Urothelium cell line (cell line): Measurements from ENCODE around the gene EVX1.
A peak's percentile ranks its signal among the peaks of the same experiment; 100 is the strongest.

Experiments used
- DNase-seq: peaks from one replicate; pipeline ENCODE4 v3.0.0; 2011; ENCODE audit warnings: low spot score, mixed read lengths
- FAIRE-seq: peaks from 2 replicates; lab custom pipeline; 2011; peaks lifted over from hg19 to GRCh38; lab: Jason Lieb, UNC

Gene EVX1

GRCh38 chr7:27242555-27243339, at the start of gene EVX1:
Gene EVX1 (plus strand): TSS chr7:27242802. CDS start chr7:27243031, 229 bp downstream.
- DNase-seq (no peak), FAIRE-seq (no peak)

- FAIRE-seq (no peak), DNase-seq (no peak)
Observed at GRCh38 chr7:27193335-27194001, 49.1 kb upstream of the EVX1 start.

DNA sequence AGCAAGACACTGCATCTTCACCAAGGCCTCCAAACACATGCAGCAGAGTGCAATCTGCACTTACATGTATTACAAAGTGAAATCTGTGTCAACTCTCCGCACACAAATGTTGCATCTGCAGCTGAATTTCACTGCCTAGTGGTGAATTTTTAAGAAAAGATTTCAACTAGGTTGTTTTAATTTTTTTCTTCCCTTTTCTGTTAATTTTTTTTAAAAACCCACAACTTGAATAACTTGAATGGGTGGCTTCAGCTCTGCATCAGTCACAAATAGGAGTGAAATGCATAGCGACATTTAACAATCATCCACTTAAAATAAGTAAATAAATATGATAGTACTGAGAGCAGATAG, 48.6 kb upstream of the EVX1 start:
- DNase-seq (no peak), FAIRE-seq (peak; percentile 69)

- DNase-seq (no peak), FAIRE-seq (no peak)
Observed at GRCh38 chr7:27194686-27195379, 47.8 kb upstream of the EVX1 start.

- FAIRE-seq (peak; percentile 92), DNase-seq (peak; percentile 67)
Observed at GRCh38 chr7:27196287-27196767, 46.3 kb upstream of the EVX1 start.

DNA sequence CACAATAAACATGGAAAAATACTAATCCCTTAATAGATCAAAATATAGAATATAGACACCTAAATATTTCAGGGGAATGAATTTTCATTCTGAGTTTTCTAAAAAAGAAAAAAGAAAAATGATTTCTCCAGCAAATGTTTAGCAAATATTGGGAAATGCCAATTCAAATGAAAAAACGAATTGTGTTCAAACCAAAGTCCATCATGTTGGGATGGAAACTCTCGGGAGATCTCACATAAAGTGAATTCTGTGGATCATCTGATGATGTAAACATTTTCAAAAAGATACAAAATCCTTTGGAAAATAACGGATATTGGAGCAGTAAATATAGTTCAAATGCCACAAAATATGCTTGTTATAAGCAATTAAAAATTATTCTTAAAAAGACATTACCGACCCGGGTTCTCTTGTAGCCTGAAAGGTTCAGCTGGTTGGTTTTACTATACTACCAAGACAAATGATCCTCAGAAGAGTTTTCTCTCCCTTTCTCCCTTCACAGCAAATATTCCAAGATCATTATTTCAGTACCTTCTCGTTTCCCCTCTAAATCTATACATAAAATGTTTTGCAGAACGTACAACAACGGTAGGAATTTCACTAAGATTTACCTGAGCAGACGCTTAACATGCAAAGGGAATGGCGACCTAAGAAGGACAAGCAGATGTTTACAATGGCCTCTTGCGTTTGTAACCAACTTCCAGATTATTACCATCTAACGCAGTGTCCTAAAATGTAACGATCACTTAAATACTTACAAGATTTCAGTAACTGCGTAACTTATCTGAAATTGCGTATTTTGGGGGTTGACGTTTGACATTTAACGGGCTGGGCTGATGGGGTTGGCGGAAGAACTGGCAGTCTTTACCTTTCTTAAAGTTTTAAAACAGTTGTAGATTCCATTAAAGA, 45.2 kb upstream of the EVX1 start:
- DNase-seq = no peak
- FAIRE-seq = no peak

GRCh38 chr7:27198138-27198841, 44.3 kb upstream of the EVX1 start:
- no peak for FAIRE-seq
- DNase-seq = no peak

GRCh38 chr7:27198871-27199801, 43.5 kb upstream of the EVX1 start:
- FAIRE-seq (peak; percentile 79), DNase-seq (peak; percentile 64)

- DNase-seq (peak; percentile 92), FAIRE-seq (peak; percentile 95)
Observed at GRCh38 chr7:27199849-27200760, 42.5 kb upstream of the EVX1 start, which contains the start of gene HOXA13. Gene HOXA13 (minus strand): TSS chr7:27200091. CDS start chr7:27200077, 14 bp downstream.

DNA sequence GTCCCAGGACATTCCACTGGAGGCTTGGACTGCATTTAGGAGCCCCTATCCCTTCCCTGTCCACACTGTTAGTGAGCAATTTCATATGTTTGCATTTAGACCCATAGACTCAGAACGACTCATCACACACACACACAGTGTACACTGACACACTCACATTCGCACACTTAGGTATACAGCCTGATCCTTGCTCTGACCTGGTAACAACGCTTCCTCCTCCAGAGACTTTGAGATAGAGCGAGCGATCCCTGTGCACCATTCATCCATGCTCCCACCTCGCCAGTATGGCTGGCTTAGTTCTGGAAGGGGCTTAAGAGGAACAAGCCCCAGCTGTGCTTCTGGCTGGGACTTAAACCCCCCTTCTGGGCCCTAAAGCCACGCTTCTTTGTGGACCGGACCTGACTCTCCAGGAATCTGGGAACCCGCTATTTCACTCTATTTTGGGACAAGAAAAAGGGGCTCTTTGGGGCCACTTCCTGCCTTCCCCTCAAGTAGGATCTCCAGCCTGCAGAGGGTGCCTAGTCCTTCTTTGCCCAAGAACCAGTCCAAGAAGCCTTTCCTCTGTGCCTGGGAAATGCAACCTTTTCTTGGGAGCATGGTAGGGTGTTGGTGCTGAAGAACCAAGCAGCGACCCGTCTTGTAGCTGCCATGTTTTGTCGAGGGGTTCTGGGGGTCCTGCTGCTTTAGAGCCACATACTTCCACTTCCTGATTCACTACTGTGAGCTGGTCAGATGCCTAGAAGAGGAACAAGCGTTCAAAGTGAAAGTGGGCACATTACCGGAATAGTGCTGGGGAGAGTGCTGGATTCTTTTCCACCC, 41.6 kb upstream of the EVX1 start:
- DNase-seq (no peak), FAIRE-seq (peak; percentile 56)

DNA sequence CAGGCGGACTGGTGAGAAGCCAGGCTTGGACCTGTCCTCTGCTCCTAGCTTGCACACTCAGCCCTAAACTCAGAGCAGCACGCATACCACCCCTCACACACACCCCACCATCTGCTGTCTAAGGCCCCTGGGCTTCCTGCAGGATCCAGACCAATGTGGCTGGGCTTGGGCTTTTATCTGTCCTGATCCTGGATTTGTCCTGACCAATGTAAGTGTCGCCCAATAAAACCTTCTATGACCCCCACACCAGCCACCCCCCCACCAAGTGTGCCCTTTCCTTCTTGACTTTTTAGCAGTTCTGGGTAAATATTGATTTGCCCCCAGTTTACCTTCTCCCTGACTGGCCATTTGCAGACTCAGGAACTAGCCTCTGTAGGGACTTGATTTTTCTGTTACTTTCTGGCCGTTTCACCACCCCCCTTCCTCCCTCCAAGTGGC, 41.0 kb upstream of the EVX1 start:
- no peak for DNase-seq
- no peak for FAIRE-seq

DNA sequence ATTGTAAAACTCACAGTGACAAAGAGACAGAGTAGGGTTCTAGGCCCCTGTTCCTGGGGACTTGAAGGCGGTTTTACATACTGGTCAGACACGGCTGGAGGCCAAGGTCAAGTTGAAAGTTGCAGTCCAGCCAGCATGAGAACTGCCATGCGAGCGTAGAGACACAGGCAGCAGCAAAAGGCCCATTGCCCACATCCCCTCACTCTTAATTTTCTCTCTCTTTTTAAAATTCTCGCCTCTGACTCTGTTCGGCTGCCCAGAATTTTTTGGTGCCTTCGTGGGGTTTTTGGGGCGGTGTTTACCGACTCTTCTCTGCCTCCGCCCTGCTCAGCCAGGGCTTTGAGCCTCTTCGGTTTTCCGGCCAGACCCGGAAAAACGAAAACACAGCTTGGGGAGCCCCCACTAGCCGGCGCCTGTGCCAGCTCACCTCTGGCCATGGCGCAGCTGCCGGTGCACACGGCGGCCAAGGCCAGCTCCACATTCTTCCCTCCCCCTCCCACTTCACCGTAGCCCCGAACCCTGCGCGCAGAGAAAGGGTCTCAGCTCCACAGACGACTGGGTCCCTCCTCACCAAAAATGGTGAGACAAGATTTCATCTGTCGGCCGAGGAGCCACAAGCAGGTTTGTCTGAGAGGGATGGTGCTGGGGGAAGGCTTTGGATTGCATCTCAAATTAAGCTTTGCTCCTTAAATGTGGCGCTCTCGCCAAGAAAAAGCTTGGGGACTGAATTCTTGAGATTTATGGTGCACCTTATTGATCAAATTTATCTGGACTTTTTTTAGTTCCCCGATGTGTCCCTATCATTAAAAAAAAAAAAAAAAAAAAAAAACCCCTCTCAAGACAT, 40.4 kb upstream of the EVX1 start:
- no peak for FAIRE-seq
- no peak for DNase-seq

GRCh38 chr7:27202862-27203134, 39.8 kb upstream of the EVX1 start:
- DNase-seq (no peak), FAIRE-seq (no peak)

DNA sequence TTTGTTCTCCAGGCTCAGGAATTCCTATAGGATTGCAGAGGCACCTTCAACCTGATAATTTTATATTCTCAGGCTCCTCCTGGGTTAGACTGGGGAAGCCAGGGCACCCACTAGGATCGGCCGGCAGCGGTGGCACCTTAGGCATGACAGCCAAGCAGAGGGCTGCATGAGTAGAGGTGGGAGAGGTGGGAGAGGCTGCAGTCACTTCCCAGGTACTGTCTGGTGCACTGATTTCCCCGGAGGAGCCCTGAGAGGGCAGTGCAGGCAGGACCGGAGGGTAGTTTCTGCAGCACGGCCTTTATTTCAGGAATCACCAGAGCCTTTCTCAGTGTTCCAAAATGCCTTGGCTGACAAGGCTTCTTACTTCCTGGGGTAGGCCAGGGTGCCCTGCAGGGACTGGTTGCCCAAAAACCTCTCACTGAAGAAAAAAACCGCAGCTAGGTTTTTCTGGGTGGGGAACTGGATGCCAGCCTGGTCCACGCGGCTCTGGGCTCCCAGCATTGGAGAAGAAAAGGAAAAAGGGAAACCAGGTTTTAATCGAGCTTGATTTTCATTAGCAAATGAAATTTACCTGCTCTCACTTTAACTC, 39.1 kb upstream of the EVX1 start:
- FAIRE-seq = no peak
- DNase-seq = no peak

GRCh38 chr7:27203964-27204594, 38.5 kb upstream of the EVX1 start:
- FAIRE-seq = no peak
- DNase-seq = no peak
